GM12878 (cell line): ENCODE data around the gene POU2F1.

ENCODE experiments used
- CTCF ChIP-seq, 3 experiments: IDR thresholded peaks in 2 of 3; conservative IDR thresholded peaks in 1 of 3; 2 replicates each; pipeline ENCODE4 v1.5.1; 2011; ENCODE audit warnings: low read depth in 3 of 3, low read length in 3 of 3, mild to moderate bottlenecking in 3 of 3, control low read depth in 2 of 3, moderate library complexity in 2 of 3, inconsistent platforms in 1 of 3, mixed read lengths in 1 of 3; ENCODE audit not compliant: control insufficient read depth in 2 of 3, insufficient read depth in 1 of 3; ENCODE audit errors: extremely low read depth in 1 of 3
- MXI1 ChIP-seq: fragments of 150-350 bp; IDR thresholded peaks from 2 replicates; pipeline ENCODE4 v1.6.1; 2011; ENCODE audit warnings: low read depth, mild to moderate bottlenecking, inconsistent platforms, low read length, improper control_type of control experiment
- PML ChIP-seq: IDR thresholded peaks from 2 replicates; pipeline ENCODE4 v1.6.1; 2012; ENCODE audit warnings: low read length, inconsistent platforms
- RAD21 ChIP-seq: IDR thresholded peaks from 2 replicates; pipeline ENCODE4 v1.6.1; 2011; ENCODE audit warnings: mild to moderate bottlenecking, low read depth, low read length, moderate library complexity; ENCODE audit not compliant: insufficient read depth
- YY1 ChIP-seq: IDR thresholded peaks from 2 replicates; pipeline ENCODE4 v1.6.1; 2011; ENCODE audit warnings: low read depth, mild to moderate bottlenecking, low read length
- TF ChIP-seq, protein P1 (sequence below): IDR thresholded peaks from 2 replicates; pipeline ENCODE4 v1.6.1; 2011; ENCODE audit warnings: borderline replicate concordance, low read depth, mild to moderate bottlenecking, moderate library complexity, low read length; ENCODE audit not compliant: insufficient read depth, poor library complexity, severe bottlenecking

- TF ChIP-seq CTCF (IDR thresholded peaks at IDR 0.05 in 2 of 3, conservative IDR thresholded peaks at IDR 0.05 in 1 of 3; ENCODE audit: control insufficient read depth in 2 of 3, extremely low read depth in 1 of 3, insufficient read depth in 1 of 3, low read depth in 3 of 3, low read length in 3 of 3) (no peak), PML (no peak), RAD21 (no peak), MXI1 (no peak), YY1 (no peak)
- TF ChIP-seq, protein P1, sequence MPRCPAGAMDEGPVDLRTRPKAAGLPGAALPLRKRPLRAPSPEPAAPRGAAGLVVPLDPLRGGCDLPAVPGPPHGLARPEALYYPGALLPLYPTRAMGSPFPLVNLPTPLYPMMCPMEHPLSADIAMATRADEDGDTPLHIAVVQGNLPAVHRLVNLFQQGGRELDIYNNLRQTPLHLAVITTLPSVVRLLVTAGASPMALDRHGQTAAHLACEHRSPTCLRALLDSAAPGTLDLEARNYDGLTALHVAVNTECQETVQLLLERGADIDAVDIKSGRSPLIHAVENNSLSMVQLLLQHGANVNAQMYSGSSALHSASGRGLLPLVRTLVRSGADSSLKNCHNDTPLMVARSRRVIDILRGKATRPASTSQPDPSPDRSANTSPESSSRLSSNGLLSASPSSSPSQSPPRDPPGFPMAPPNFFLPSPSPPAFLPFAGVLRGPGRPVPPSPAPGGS: no peak
These were observed 124.1 kb downstream of the POU2F1 start for GRCh38 chr1:167344615-167345385.
